ENCODE measurements around the gene FAM20C.

Gene FAM20C

GRCh38 chr7:171364-171904 is 20.9 kb upstream of the FAM20C start:
- peak; percentile 23 for DNase-seq
- WGBS (ENCODE audit: extremely low coverage, insufficient coverage, low lambda C conversion rate), result no CpG with 5 or more reads among the region's 27 CpGs
- H3K79me1 ChIP-seq (ENCODE audit: low read length), result no peaks in the 10 kb centered on the region

GRCh38 chr7:171912-172515 is 20.4 kb upstream of the FAM20C start:
- no CpG with 5 or more reads among the region's 16 CpGs for WGBS (ENCODE audit: extremely low coverage, insufficient coverage, low lambda C conversion rate)

More at GRCh38 chr7:171364-171904, 20.9 kb upstream of the FAM20C start:
- no peak overlapping the region for H3K4me2 ChIP-seq (ENCODE audit: low read length)
- H3K36me3 ChIP-seq (ENCODE audit: control insufficient read depth, insufficient read depth, low read length), result no peaks in the 10 kb centered on the region
- H4K5ac ChIP-seq (ENCODE audit: low read length), result no peak overlapping the region
- H3K23ac ChIP-seq (ENCODE audit: low read length), result no peak overlapping the region
- no peaks in the 10 kb centered on the region for H3K79me2 ChIP-seq (ENCODE audit: control insufficient read depth, insufficient read depth, low read length)
- H2BK120ac ChIP-seq (ENCODE audit: low read depth, low read length), result no peak overlapping the region
- H3K18ac ChIP-seq (ENCODE audit: low read length), result no peak overlapping the region
- no peak overlapping the region for H3K4me3 ChIP-seq (ENCODE audit: low read length)
- H4K8ac ChIP-seq (ENCODE audit: low read depth, low read length), result no peak overlapping the region
- H3K4ac ChIP-seq (ENCODE audit: low read depth, low read length), result no peak overlapping the region
- no peaks in the 10 kb centered on the region for H3K27me3 ChIP-seq (ENCODE audit: insufficient read depth, low read length, poor library complexity)
- H2AK5ac ChIP-seq (ENCODE audit: low read length), result no peak overlapping the region
- H3K9ac ChIP-seq (ENCODE audit: low read length), result no peak overlapping the region
- H2BK15ac ChIP-seq (replicated peaks; ENCODE audit: low read depth), result no peak overlapping the region
- no peak overlapping the region for H2BK5ac ChIP-seq (ENCODE audit: low read length)
- H3K4me1 ChIP-seq (ENCODE audit: control insufficient read depth, low read depth, low read length), result no peaks in the 10 kb centered on the region
- peak overlapping the region; percentile 42 for H3K56ac ChIP-seq (ENCODE audit: low read length)
- no peak overlapping the region for H3K27ac ChIP-seq (ENCODE audit: low read depth, low read length)

GRCh38 chr7:173209-173918 is 19.0 kb upstream of the FAM20C start:
- no peak overlapping the region for H2BK15ac ChIP-seq (replicated peaks; ENCODE audit: low read depth)
- no peak for DNase-seq
- no peak overlapping the region for H4K8ac ChIP-seq (ENCODE audit: low read depth, low read length)
- no peaks in the 10 kb centered on the region for H3K79me2 ChIP-seq (ENCODE audit: control insufficient read depth, insufficient read depth, low read length)
- H3K23ac ChIP-seq (ENCODE audit: low read length), result no peak overlapping the region
- H3K4me1 ChIP-seq (ENCODE audit: control insufficient read depth, low read depth, low read length), result no peaks in the 10 kb centered on the region
- no peak overlapping the region for H3K56ac ChIP-seq (ENCODE audit: low read length)
- no peak overlapping the region for H4K5ac ChIP-seq (ENCODE audit: low read length)
- no peak overlapping the region for H3K4me3 ChIP-seq (ENCODE audit: low read length)
- no peak overlapping the region for H2AK5ac ChIP-seq (ENCODE audit: low read length)
- H3K18ac ChIP-seq (ENCODE audit: low read length), result no peak overlapping the region
- no peak overlapping the region for H3K9ac ChIP-seq (ENCODE audit: low read length)
- H3K27me3 ChIP-seq (ENCODE audit: insufficient read depth, low read length, poor library complexity), result no peaks in the 10 kb centered on the region
- H3K27ac ChIP-seq (ENCODE audit: low read depth, low read length), result no peak overlapping the region
- no peak overlapping the region for H2BK5ac ChIP-seq (ENCODE audit: low read length)
- H2BK120ac ChIP-seq (ENCODE audit: low read depth, low read length), result no peak overlapping the region
- no CpG with 5 or more reads among the region's 29 CpGs for WGBS (ENCODE audit: extremely low coverage, insufficient coverage, low lambda C conversion rate)
- H3K36me3 ChIP-seq (ENCODE audit: control insufficient read depth, insufficient read depth, low read length), result no peaks in the 10 kb centered on the region
- H3K4me2 ChIP-seq (ENCODE audit: low read length), result no peak overlapping the region
- no peaks in the 10 kb centered on the region for H3K79me1 ChIP-seq (ENCODE audit: low read length)
- H3K4ac ChIP-seq (ENCODE audit: low read depth, low read length), result no peak overlapping the region

More at GRCh38 chr7:171912-172515, 20.4 kb upstream of the FAM20C start:
- Histone ChIP-seq H2AK5ac (ENCODE audit: low read length) (no peak overlapping the region), H3K23ac (ENCODE audit: low read length) (peak overlapping the region; percentile 80), H3K4me2 (ENCODE audit: low read length) (no peak overlapping the region), H2BK120ac (ENCODE audit: low read depth, low read length) (no peak overlapping the region), H3K36me3 (ENCODE audit: control insufficient read depth, insufficient read depth, low read length) (no peaks in the 10 kb centered on the region), H3K27ac (ENCODE audit: low read depth, low read length) (no peak overlapping the region), H4K8ac (ENCODE audit: low read depth, low read length) (no peak overlapping the region), H3K18ac (ENCODE audit: low read length) (no peak overlapping the region), H4K5ac (ENCODE audit: low read length) (no peak overlapping the region), H3K4ac (ENCODE audit: low read depth, low read length) (no peak overlapping the region), H3K79me2 (ENCODE audit: control insufficient read depth, insufficient read depth, low read length) (no peaks in the 10 kb centered on the region), H3K4me1 (ENCODE audit: control insufficient read depth, low read depth, low read length) (no peaks in the 10 kb centered on the region), H3K27me3 (ENCODE audit: insufficient read depth, low read length, poor library complexity) (no peaks in the 10 kb centered on the region), H2BK15ac (replicated peaks; ENCODE audit: low read depth) (no peak overlapping the region), H3K4me3 (ENCODE audit: low read length) (no peak overlapping the region), H3K9ac (ENCODE audit: low read length) (no peak overlapping the region), H3K56ac (ENCODE audit: low read length) (no peak overlapping the region), H3K79me1 (ENCODE audit: low read length) (no peaks in the 10 kb centered on the region), H2BK5ac (ENCODE audit: low read length) (no peak overlapping the region)
- DNase-seq, result no peak

- Histone ChIP-seq H3K4me3 (ENCODE audit: low read length) (no peak overlapping the region), H2BK15ac (replicated peaks; ENCODE audit: low read depth) (no peak overlapping the region), H3K36me3 (ENCODE audit: control insufficient read depth, insufficient read depth, low read length) (no peaks in the 10 kb centered on the region), H3K9ac (ENCODE audit: low read length) (no peak overlapping the region), H4K5ac (ENCODE audit: low read length) (no peak overlapping the region), H4K8ac (ENCODE audit: low read depth, low read length) (no peak overlapping the region), H3K23ac (ENCODE audit: low read length) (no peak overlapping the region), H3K4me2 (ENCODE audit: low read length) (no peak overlapping the region), H3K27me3 (ENCODE audit: insufficient read depth, low read length, poor library complexity) (no peaks in the 10 kb centered on the region), H2AK5ac (ENCODE audit: low read length) (no peak overlapping the region), H2BK120ac (ENCODE audit: low read depth, low read length) (no peak overlapping the region), H3K56ac (ENCODE audit: low read length) (no peak overlapping the region), H2BK5ac (ENCODE audit: low read length) (no peak overlapping the region), H3K79me2 (ENCODE audit: control insufficient read depth, insufficient read depth, low read length) (no peaks in the 10 kb centered on the region), H3K4ac (ENCODE audit: low read depth, low read length) (no peak overlapping the region), H3K27ac (ENCODE audit: low read depth, low read length) (no peak overlapping the region), H3K79me1 (ENCODE audit: low read length) (no peaks in the 10 kb centered on the region), H3K18ac (ENCODE audit: low read length) (no peak overlapping the region), H3K4me1 (ENCODE audit: control insufficient read depth, low read depth, low read length) (no peaks in the 10 kb centered on the region)
- DNase-seq, result no peak
- WGBS (ENCODE audit: extremely low coverage, insufficient coverage, low lambda C conversion rate), result no CpG with 5 or more reads among the region's 2 CpGs
Observed at GRCh38 chr7:174716-175115, 17.7 kb upstream of the FAM20C start.

- H3K27ac ChIP-seq (ENCODE audit: low read depth, low read length), result no peak overlapping the region
- H3K79me1 ChIP-seq (ENCODE audit: low read length), result no peaks in the 10 kb centered on the region
- H2BK15ac ChIP-seq (replicated peaks; ENCODE audit: low read depth), result no peak overlapping the region
- no peak overlapping the region for H2BK120ac ChIP-seq (ENCODE audit: low read depth, low read length)
- no peak overlapping the region for H3K4me3 ChIP-seq (ENCODE audit: low read length)
- no peak overlapping the region for H3K4ac ChIP-seq (ENCODE audit: low read depth, low read length)
- no peak overlapping the region for H3K9ac ChIP-seq (ENCODE audit: low read length)
- no peak for DNase-seq
- H3K4me1 ChIP-seq (ENCODE audit: control insufficient read depth, low read depth, low read length), result no peaks in the 10 kb centered on the region
- no peak overlapping the region for H4K8ac ChIP-seq (ENCODE audit: low read depth, low read length)
- H2BK5ac ChIP-seq (ENCODE audit: low read length), result no peak overlapping the region
- H3K79me2 ChIP-seq (ENCODE audit: control insufficient read depth, insufficient read depth, low read length), result no peaks in the 10 kb centered on the region
- H4K5ac ChIP-seq (ENCODE audit: low read length), result no peak overlapping the region
- no peak overlapping the region for H2AK5ac ChIP-seq (ENCODE audit: low read length)
- H3K4me2 ChIP-seq (ENCODE audit: low read length), result no peak overlapping the region
- H3K27me3 ChIP-seq (ENCODE audit: insufficient read depth, low read length, poor library complexity), result no peaks in the 10 kb centered on the region
- H3K18ac ChIP-seq (ENCODE audit: low read length), result no peak overlapping the region
- H3K23ac ChIP-seq (ENCODE audit: low read length), result no peak overlapping the region
- no peak overlapping the region for H3K56ac ChIP-seq (ENCODE audit: low read length)
- no peaks in the 10 kb centered on the region for H3K36me3 ChIP-seq (ENCODE audit: control insufficient read depth, insufficient read depth, low read length)
- no CpG with 5 or more reads among the region's 11 CpGs for WGBS (ENCODE audit: extremely low coverage, insufficient coverage, low lambda C conversion rate)
Observed at GRCh38 chr7:175955-176354, 16.4 kb upstream of the FAM20C start.

Measured in mesendoderm (in vitro differentiated cells).